Measurements from ENCODE around the gene E2F6.

DNA sequence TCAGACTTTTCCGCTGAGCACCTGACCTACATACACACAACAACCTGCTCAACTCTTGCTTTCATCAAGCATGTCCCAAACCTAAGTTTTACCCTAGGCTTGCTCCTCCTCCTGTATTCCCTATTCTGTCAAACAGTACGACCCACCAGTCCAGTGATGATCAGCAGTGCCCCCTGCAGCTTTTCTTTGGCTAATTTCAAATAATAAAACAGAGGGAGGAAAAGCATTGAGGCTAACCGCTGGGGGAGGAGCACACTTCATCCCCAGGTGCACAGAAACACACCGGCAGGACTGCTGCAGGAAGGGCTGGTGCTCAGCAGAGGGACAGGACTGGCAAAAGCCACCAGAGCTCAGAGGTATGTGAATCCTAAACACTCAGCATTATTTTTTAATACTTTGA lies 21.2 kb downstream of the E2F6 start:
- TF ChIP-seq POLR2A (IDR thresholded peaks at IDR 0.05; ENCODE audit: low read length), result no peak
- TF ChIP-seq GATA1 (IDR thresholded peaks at IDR 0.05; ENCODE audit: low read depth, low read length), result no peak

Measured in erythroblast (primary cell).